ENCODE data around the gene HTR4.
"Not testable (repeated sequence)": the region's sequence is repeated elsewhere in the genome, so short reads cannot be mapped to it uniquely, and the experiment has no call there.

HTR4 gene

GRCh38 chr5:148469501-148469935 is 184.8 kb downstream of the HTR4 start:
- H3K9me3 ChIP-seq (ENCODE audit: control insufficient read depth in 2 of 2, low read length in 2 of 2) = no peaks in the 10 kb centered on the region
- no peaks in the 10 kb centered on the region for H3K27me3 ChIP-seq (ENCODE audit: control insufficient read depth in 2 of 2, insufficient read depth in 2 of 2, low read length in 2 of 2)
- H3K9ac ChIP-seq (ENCODE audit: low read depth in 1 of 2, low read length in 2 of 2) = no peak overlapping the region
- H3K36me3 ChIP-seq (ENCODE audit: control insufficient read depth in 2 of 2, insufficient read depth in 2 of 2, low read length in 2 of 2) = no peaks in the 10 kb centered on the region
- H3K27ac ChIP-seq (ENCODE audit: low read depth in 2 of 2, low read length in 2 of 2) = no peak overlapping the region
- H3K4me1 ChIP-seq (ENCODE audit: control insufficient read depth in 2 of 2, insufficient read depth in 2 of 2, low read length in 2 of 2) = peaks cover 0 to 2% of the 10 kb centered on the region in 2 donors
- H3K4me3 ChIP-seq (ENCODE audit: low read length in 2 of 2) = no peak overlapping the region

DNA sequence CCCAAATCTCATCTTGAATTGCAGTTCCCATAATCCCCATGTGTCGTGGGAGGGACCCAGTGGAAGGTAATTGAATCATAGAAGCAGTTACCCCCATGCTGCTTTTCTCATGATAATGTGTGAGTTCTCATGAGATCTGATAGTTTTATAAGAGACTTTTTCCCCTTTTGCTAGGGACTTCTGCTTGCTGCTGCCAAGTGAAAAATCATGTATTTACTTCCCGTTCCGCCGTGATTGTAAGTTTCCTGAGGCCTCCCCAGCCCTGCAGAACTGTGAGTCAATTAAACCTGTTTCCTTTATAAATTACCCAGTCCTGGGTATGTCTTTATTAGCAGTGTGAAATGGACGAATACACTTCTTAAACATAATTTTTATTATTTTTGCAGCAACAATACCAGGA is 185.6 kb downstream of the HTR4 start:
- not testable (repeated sequence) for H3K36me3 ChIP-seq (ENCODE audit: control insufficient read depth in 2 of 2, insufficient read depth in 2 of 2, low read length in 2 of 2); H3K27ac ChIP-seq (ENCODE audit: low read depth in 2 of 2, low read length in 2 of 2); H3K4me1 ChIP-seq (ENCODE audit: control insufficient read depth in 2 of 2, insufficient read depth in 2 of 2, low read length in 2 of 2); H3K9ac ChIP-seq (ENCODE audit: low read depth in 1 of 2, low read length in 2 of 2); H3K4me3 ChIP-seq (ENCODE audit: low read length in 2 of 2); H3K27me3 ChIP-seq (ENCODE audit: control insufficient read depth in 2 of 2, insufficient read depth in 2 of 2, low read length in 2 of 2); H3K9me3 ChIP-seq (ENCODE audit: control insufficient read depth in 2 of 2, low read length in 2 of 2)

GRCh38 chr5:148467958-148468357 is 186.4 kb downstream of the HTR4 start:
- H3K4me3 ChIP-seq (ENCODE audit: low read length in 2 of 2) = no peak overlapping the region
- H3K9ac ChIP-seq (ENCODE audit: low read depth in 1 of 2, low read length in 2 of 2) = no peak overlapping the region
- H3K36me3 ChIP-seq (ENCODE audit: control insufficient read depth in 2 of 2, insufficient read depth in 2 of 2, low read length in 2 of 2) = no peaks in the 10 kb centered on the region
- peaks cover 0 to 2% of the 10 kb centered on the region in 2 donors for H3K4me1 ChIP-seq (ENCODE audit: control insufficient read depth in 2 of 2, insufficient read depth in 2 of 2, low read length in 2 of 2)
- no peak overlapping the region for H3K27ac ChIP-seq (ENCODE audit: low read depth in 2 of 2, low read length in 2 of 2)
- no peaks in the 10 kb centered on the region for H3K27me3 ChIP-seq (ENCODE audit: control insufficient read depth in 2 of 2, insufficient read depth in 2 of 2, low read length in 2 of 2)
- H3K9me3 ChIP-seq (ENCODE audit: control insufficient read depth in 2 of 2, low read length in 2 of 2) = no peaks in the 10 kb centered on the region

- Histone ChIP-seq H3K9ac (ENCODE audit: low read depth in 1 of 2, low read length in 2 of 2) (no peak overlapping the region), H3K27me3 (ENCODE audit: control insufficient read depth in 2 of 2, insufficient read depth in 2 of 2, low read length in 2 of 2) (no peaks in the 10 kb centered on the region), H3K9me3 (ENCODE audit: control insufficient read depth in 2 of 2, low read length in 2 of 2) (no peaks in the 10 kb centered on the region), H3K4me3 (ENCODE audit: low read length in 2 of 2) (no peak overlapping the region), H3K36me3 (ENCODE audit: control insufficient read depth in 2 of 2, insufficient read depth in 2 of 2, low read length in 2 of 2) (no peaks in the 10 kb centered on the region), H3K27ac (ENCODE audit: low read depth in 2 of 2, low read length in 2 of 2) (no peak overlapping the region), H3K4me1 (ENCODE audit: control insufficient read depth in 2 of 2, insufficient read depth in 2 of 2, low read length in 2 of 2) (peaks cover 0 to 2% of the 10 kb centered on the region in 2 donors)
Observed at GRCh38 chr5:148466236-148466580, 188.1 kb downstream of the HTR4 start.

GRCh38 chr5:148465381-148466235 is 188.7 kb downstream of the HTR4 start:
- Histone ChIP-seq H3K4me3 (ENCODE audit: low read length in 2 of 2) (no peak overlapping the region), H3K36me3 (ENCODE audit: control insufficient read depth in 2 of 2, insufficient read depth in 2 of 2, low read length in 2 of 2) (no peaks in the 10 kb centered on the region), H3K4me1 (ENCODE audit: control insufficient read depth in 2 of 2, insufficient read depth in 2 of 2, low read length in 2 of 2) (peaks cover 0 to 2% of the 10 kb centered on the region in 2 donors), H3K27ac (ENCODE audit: low read depth in 2 of 2, low read length in 2 of 2) (no peak overlapping the region), H3K27me3 (ENCODE audit: control insufficient read depth in 2 of 2, insufficient read depth in 2 of 2, low read length in 2 of 2) (no peaks in the 10 kb centered on the region), H3K9me3 (ENCODE audit: control insufficient read depth in 2 of 2, low read length in 2 of 2) (no peaks in the 10 kb centered on the region), H3K9ac (ENCODE audit: low read depth in 1 of 2, low read length in 2 of 2) (no peak overlapping the region)

GRCh38 chr5:148459669-148460068 is 194.7 kb downstream of the HTR4 start:
- Histone ChIP-seq H3K36me3 (ENCODE audit: control insufficient read depth in 2 of 2, insufficient read depth in 2 of 2, low read length in 2 of 2) (no peaks in the 10 kb centered on the region), H3K9me3 (ENCODE audit: control insufficient read depth in 2 of 2, low read length in 2 of 2) (no peaks in the 10 kb centered on the region), H3K27me3 (ENCODE audit: control insufficient read depth in 2 of 2, insufficient read depth in 2 of 2, low read length in 2 of 2) (no peaks in the 10 kb centered on the region), H3K4me1 (ENCODE audit: control insufficient read depth in 2 of 2, insufficient read depth in 2 of 2, low read length in 2 of 2) (no peaks in the 10 kb centered on the region), H3K27ac (ENCODE audit: low read depth in 2 of 2, low read length in 2 of 2) (no peak overlapping the region), H3K9ac (ENCODE audit: low read depth in 1 of 2, low read length in 2 of 2) (no peak overlapping the region), H3K4me3 (ENCODE audit: low read length in 2 of 2) (no peak overlapping the region)

GRCh38 chr5:148458036-148458888 is 196.1 kb downstream of the HTR4 start:
- Histone ChIP-seq H3K4me1 (ENCODE audit: control insufficient read depth in 2 of 2, insufficient read depth in 2 of 2, low read length in 2 of 2) (no peaks in the 10 kb centered on the region), H3K27ac (ENCODE audit: low read depth in 2 of 2, low read length in 2 of 2) (no peak overlapping the region), H3K9ac (ENCODE audit: low read depth in 1 of 2, low read length in 2 of 2) (no peak overlapping the region), H3K4me3 (ENCODE audit: low read length in 2 of 2) (no peak overlapping the region), H3K27me3 (ENCODE audit: control insufficient read depth in 2 of 2, insufficient read depth in 2 of 2, low read length in 2 of 2) (no peaks in the 10 kb centered on the region), H3K36me3 (ENCODE audit: control insufficient read depth in 2 of 2, insufficient read depth in 2 of 2, low read length in 2 of 2) (no peaks in the 10 kb centered on the region), H3K9me3 (ENCODE audit: control insufficient read depth in 2 of 2, low read length in 2 of 2) (no peaks in the 10 kb centered on the region)

DNA sequence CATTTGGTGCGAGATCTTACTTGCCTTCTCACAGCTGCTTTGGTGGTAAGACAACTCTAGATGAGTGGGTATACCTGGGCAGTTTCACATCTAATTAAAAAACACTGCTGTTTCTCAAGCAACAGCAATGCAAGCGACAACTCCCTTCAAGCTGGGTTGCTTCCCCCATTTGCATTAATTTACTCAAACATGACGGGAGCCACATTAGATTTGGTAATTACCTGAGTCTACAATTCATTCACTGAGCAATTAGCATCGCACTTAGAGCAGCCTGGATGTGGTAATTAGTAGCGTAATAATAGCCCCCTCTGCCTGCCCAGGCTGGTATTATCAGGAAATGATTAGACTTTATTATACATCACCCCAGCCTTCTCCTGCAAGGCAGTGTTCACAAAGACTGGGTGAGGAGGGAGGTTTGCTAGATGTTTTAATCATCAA is 197.1 kb downstream of the HTR4 start:
- no peaks in the 10 kb centered on the region for H3K27me3 ChIP-seq (ENCODE audit: control insufficient read depth in 2 of 2, insufficient read depth in 2 of 2, low read length in 2 of 2)
- H3K27ac ChIP-seq (ENCODE audit: low read depth in 2 of 2, low read length in 2 of 2) = no peak overlapping the region
- H3K4me3 ChIP-seq (ENCODE audit: low read length in 2 of 2) = no peak overlapping the region
- H3K9ac ChIP-seq (ENCODE audit: low read depth in 1 of 2, low read length in 2 of 2) = no peak overlapping the region
- H3K4me1 ChIP-seq (ENCODE audit: control insufficient read depth in 2 of 2, insufficient read depth in 2 of 2, low read length in 2 of 2) = no peaks in the 10 kb centered on the region
- no peaks in the 10 kb centered on the region for H3K9me3 ChIP-seq (ENCODE audit: control insufficient read depth in 2 of 2, low read length in 2 of 2)
- no peaks in the 10 kb centered on the region for H3K36me3 ChIP-seq (ENCODE audit: control insufficient read depth in 2 of 2, insufficient read depth in 2 of 2, low read length in 2 of 2)

DNA sequence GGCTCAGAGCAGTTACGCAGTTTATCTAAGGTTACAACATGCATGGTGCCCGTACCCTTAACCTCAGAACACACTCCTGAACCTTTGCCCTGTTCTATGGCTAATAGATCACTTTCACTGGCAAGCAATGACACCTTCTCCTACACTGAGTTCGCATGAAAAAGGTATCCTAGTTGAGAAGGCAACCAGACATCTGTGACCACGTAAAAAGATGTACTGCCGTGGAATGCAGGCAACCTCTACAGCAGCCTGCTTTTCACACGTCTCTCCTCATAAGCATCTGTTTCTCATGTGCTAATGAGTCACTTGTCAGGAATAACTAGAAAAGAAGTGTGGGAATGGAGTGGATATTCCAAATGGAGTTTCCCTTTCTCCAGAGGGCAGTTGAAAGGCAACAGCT is 199.1 kb downstream of the HTR4 start:
- no peaks in the 10 kb centered on the region for H3K4me1 ChIP-seq (ENCODE audit: control insufficient read depth in 2 of 2, insufficient read depth in 2 of 2, low read length in 2 of 2)
- no peak overlapping the region for H3K27ac ChIP-seq (ENCODE audit: low read depth in 2 of 2, low read length in 2 of 2)
- no peak overlapping the region for H3K4me3 ChIP-seq (ENCODE audit: low read length in 2 of 2)
- no peaks in the 10 kb centered on the region for H3K9me3 ChIP-seq (ENCODE audit: control insufficient read depth in 2 of 2, low read length in 2 of 2)
- no peaks in the 10 kb centered on the region for H3K36me3 ChIP-seq (ENCODE audit: control insufficient read depth in 2 of 2, insufficient read depth in 2 of 2, low read length in 2 of 2)
- no peaks in the 10 kb centered on the region for H3K27me3 ChIP-seq (ENCODE audit: control insufficient read depth in 2 of 2, insufficient read depth in 2 of 2, low read length in 2 of 2)
- H3K9ac ChIP-seq (ENCODE audit: low read depth in 1 of 2, low read length in 2 of 2) = no peak overlapping the region

DNA sequence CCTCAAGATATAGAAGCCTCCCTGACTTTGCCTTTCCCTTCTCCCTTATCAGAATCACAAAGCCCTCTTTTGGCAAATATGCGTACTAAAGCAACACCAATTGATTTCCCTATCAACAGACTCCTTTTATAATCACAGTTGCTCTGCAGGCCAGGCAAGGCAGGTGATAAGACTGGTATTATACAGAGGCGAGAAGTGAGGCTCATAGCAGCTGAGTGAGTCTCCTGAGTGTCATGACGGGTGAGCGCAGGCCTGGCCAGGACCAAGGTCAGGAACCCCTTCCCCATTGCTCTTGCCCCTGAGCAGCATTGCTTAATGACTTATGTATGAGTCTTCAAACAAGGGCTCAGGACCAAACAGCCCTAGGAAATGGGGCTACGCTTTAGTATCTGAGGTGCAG is 199.8 kb downstream of the HTR4 start:
- no peaks in the 10 kb centered on the region for H3K9me3 ChIP-seq (ENCODE audit: control insufficient read depth in 2 of 2, low read length in 2 of 2)
- H3K4me3 ChIP-seq (ENCODE audit: low read length in 2 of 2) = no peak overlapping the region
- no peaks in the 10 kb centered on the region for H3K27me3 ChIP-seq (ENCODE audit: control insufficient read depth in 2 of 2, insufficient read depth in 2 of 2, low read length in 2 of 2)
- H3K4me1 ChIP-seq (ENCODE audit: control insufficient read depth in 2 of 2, insufficient read depth in 2 of 2, low read length in 2 of 2) = no peaks in the 10 kb centered on the region
- H3K27ac ChIP-seq (ENCODE audit: low read depth in 2 of 2, low read length in 2 of 2) = no peak overlapping the region
- no peaks in the 10 kb centered on the region for H3K36me3 ChIP-seq (ENCODE audit: control insufficient read depth in 2 of 2, insufficient read depth in 2 of 2, low read length in 2 of 2)
- H3K9ac ChIP-seq (ENCODE audit: low read depth in 1 of 2, low read length in 2 of 2) = no peak overlapping the region

Data from mucosa of rectum (tissue), 2 donors.